T-helper 9 cell (primary cell): ENCODE results near the gene SLC12A8.

Source experiments
- DNase-seq: peaks from one replicate; pipeline ENCODE4 v3.0.0-alpha.2; 2020

SLC12A8 gene

DNA sequence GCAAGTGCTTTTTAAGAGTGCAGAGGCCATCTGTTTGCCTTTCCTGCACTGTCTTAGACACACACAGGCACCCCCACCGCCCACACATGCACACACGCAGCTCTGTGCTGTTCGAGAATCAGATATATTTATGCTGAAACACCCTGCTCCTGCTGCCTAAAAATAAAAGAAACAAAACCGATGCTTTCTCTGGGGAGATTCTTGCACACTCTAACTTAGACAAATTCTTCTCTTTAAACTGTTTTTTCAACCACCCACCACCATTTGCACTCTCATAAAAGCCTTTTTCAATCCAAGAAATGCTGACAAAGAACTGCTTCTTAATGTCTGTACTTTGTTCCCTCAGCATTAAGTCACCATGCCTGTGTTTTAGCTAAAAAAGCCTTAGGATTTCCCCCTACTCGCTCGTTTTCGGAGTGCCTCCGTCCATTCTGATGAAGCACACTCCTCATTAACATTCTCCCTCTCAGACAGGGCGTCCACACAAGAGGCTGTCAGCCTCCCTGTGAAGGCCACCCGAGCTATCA lies 26.2 kb downstream of the SLC12A8 start:
- no peak for DNase-seq

GRCh38 chr3:125185805-125186204 lies 26.7 kb downstream of the SLC12A8 start:
- DNase-seq, result no peak

- no peak for DNase-seq
These were observed 32.7 kb downstream of the SLC12A8 start for GRCh38 chr3:125179884-125180240.

- no peak for DNase-seq
These were observed 33.2 kb downstream of the SLC12A8 start for GRCh38 chr3:125179143-125179883.

GRCh38 chr3:125177746-125178145 lies 34.8 kb downstream of the SLC12A8 start:
- no peak for DNase-seq

- no peak for DNase-seq
These were observed 37.1 kb downstream of the SLC12A8 start for GRCh38 chr3:125175295-125176078.

GRCh38 chr3:125172346-125172745 lies 40.2 kb downstream of the SLC12A8 start:
- DNase-seq, result no peak

DNA sequence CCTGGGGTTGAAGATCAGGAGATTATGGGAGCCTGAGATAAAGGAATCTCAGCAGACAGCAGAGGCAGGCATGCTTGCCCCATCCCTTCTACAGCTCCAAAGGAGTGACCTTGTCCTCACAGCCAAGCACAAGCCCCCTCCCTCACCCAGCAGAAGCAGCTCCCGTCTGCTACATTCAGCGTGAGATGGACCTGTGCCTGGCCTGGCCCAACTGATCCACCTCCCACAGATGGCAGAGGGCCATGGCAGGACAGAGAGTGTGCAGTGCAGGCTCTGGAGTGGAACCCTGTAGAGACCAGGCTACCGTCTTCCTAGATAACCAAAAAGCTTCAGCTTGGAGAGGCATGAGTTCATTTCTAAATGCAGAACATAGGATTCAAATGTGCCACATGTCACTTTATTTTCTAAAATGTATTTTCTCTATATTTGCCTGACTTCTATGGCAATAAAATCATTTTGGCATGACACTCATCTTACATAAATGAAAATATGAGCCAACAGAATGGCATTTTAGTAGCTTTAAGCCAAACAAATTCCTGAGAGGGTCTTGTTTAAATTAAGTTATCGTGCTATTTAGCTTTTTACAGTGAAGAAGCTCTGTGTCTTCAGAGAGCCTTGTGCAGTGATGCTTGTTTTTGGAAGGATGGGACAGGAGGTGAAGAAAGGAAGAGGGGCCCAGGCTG lies 43.7 kb downstream of the SLC12A8 start:
- DNase-seq, result no peak

DNA sequence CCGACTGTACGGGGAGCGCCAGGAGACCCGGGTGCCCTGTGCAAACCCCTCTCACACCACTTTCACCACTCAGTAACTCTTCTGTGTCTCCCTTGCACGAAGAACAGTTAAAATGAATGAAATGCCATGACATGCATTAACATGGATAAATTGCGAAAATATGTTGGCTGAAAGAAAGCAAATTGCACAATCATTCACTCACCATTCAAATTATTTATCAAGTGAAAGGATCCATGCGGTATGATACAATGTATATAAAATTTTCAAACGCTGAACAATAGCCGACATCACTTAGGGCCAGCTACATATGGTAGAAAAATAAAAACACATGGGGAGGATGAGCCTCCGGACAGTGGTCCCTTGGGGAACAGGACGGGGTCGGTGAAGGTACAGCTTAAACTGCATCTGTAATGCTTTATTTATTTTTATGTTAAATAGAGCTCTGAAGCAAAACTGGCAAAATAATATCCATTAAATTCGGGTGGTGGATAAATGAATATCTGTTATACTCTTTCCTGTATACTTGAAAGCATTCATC lies 45.9 kb downstream of the SLC12A8 start:
- no peak for DNase-seq

DNA sequence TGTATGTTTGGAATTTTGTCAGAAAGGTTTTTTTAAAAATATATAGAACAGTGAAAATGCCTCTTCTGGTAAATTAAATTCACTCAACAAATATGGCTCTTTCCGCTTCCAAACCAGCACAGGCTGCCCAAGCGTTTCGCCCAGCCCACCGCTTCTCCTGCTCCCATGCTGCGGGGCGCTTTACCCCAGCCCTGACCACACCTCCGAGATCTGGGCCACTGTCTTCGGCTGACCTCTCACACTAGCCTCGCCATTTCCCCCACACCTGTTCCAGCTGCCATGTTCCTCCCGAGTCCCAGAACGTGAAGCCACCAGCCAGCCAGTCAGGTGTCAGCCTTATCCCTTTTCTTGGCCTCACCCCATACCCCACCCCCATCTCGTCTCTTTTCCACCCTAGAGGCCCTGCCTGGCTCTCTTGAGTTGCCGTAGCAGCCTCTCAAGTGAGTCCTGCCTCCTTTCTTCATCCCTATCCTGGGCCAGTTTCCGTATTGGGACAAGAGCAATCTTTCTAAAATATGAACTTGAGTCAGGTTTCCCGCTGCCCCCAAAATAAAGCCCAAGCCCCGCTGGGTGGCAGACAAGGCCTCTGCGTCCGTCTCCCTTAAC lies 46.5 kb downstream of the SLC12A8 start:
- DNase-seq, result no peak

DNA sequence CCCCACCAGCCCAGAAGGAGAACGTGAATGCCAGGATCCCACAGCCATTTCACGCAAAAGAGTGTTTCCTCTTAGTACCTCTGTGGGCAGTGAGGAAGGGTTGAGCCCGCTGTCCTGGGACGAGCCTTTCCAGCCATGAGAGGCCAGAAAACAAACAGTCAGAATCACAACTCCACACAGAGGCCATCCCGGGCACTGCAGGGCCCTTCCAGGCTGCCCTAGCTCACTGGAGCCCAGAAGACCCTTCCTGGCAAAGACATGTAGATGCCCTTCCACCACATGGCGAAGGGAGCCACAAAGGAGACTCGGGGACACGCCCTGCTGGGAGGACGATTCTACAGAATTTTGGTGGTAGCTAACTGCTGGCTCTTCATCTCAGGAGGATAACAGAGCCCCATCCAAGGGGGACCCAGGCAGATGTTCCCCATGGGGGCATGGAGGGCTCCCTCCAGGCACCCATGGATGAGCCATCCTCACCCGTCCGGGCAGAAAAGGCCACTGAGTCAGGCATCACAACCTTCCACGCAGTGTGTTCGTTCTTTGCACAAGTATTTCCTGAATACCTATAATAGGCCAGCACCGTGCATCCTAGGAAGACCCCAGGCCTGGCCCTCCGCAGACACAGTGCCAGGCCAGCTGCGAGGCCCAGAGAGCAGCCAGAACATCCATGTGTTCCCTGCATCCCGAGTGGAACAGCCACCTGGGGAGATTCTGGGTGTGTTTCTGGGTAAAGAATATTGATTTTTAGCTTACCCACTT lies 47.2 kb downstream of the SLC12A8 start:
- no peak for DNase-seq

DNA sequence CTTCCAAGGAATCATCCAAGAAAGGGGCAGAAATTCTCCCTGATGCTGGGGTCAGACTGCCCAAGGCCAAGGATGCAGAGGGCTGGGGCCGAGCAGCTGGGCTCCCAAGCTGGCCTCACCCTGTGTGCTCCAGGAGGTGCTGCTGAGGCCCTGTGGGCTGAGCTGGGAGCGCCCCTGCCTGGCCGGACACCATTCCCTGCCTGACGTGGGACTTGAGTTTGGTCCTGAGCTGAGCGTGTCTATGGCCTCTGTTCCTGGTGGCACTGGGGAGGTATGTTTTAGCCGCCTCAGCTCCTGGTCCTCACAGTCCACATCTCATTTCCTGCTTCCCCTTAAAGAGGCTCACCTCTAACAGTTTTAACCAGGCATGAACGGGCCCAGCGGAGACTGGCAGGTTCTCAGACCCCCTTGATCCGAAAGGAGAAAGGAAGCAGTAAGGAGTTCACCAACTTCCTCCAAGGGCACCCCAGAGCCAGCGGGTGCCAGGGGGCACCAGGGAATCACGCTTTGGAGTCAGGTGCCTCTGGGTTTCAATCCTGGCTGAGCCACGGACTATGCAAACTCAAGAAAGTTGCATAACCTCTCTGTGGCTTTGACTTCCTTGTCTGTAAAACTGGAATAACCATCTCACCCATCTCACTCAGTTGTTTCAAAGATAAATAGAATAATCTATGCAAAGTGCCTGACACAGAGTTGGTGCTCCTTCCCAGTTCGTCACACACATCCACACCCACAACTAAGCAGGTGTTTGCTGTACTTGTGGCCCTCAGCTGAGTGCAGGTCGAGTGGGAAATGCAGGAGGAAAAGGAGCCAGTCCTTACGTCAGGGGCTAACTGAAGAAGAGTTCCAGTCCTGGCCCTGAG lies 48.6 kb downstream of the SLC12A8 start:
- no peak for DNase-seq

- no peak for DNase-seq
These were observed 50.8 kb downstream of the SLC12A8 start for GRCh38 chr3:125161607-125162219.

DNA sequence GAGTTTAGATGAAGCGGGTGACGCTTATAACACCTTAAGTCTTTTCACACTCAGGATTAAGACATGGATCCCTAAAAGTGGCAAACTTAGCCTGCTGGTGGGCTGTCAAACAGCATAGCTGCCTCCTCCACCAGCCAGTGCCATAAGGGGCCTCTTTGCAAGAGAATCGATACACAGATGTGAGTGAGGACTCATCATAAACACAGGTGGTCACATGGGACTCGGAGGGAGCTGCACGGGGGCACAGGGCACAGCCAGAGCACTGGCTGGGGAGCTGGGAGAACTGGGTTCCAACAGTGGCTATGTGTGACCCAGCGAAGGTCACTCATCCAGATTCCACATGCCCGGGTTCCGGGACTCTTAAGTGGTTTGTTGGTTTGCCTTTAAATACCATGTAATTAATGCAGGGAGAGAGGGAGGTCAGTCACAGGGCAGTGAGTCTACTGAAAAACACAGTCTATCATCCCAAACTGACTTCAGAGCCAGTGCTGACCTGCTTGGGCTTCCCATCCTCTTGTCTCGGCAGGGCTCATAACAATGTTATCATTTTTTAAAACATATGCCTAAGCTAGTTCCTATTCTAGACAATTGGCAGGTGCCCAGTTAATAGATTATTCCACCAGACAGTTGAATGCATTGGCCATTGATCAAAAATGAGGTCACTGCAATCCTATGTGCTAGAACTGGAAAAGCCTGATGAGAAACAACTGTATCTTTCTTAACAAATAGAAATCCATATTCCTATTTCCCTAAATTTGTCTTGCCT lies 51.8 kb downstream of the SLC12A8 start:
- DNase-seq, result no peak

- no peak for DNase-seq
These were observed 55.4 kb downstream of the SLC12A8 start for GRCh38 chr3:125157183-125157582.

GRCh38 chr3:125156456-125156855 lies 56.1 kb downstream of the SLC12A8 start:
- no peak for DNase-seq

DNA sequence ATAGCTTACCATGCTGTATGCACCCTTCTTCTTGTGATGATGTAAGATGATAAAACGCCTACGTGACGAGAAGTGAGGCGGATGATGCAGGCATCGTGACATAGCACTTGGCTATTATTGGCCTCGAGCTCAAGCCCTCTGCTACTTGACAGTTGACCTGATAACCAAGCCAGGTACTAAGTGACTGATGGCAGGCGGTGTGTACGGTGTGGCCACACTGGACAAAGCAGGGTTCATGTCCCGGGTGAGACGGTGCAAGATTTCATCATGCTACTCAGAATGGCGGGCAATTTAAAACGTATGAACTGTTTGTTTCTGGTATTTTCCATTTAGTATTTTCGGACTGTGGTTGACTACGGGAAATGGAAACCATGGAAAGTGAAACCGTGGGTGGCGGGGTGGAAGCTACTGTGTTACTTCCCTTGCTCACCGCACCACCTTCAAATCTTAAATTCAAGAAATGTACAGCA lies 57.7 kb downstream of the SLC12A8 start:
- no peak for DNase-seq

DNA sequence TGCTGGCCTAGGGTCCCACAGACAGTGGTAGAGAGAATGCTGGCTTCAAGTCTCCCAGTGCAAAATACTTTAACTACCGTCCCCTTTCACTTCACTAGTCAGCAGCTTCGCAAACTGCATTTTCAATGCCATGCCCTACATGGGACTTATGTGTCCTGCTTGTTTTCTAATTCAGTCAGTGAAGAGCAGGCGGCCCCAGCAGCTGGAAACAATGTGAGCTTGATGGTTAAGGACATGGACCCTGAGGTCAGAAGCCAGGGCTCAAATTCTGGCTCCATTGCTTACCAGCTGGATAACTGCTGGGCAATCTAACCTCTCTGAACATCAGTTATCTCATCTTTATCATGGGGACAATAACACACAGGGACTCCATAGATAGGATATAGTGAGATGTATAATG lies 58.4 kb downstream of the SLC12A8 start:
- DNase-seq, result no peak

DNA sequence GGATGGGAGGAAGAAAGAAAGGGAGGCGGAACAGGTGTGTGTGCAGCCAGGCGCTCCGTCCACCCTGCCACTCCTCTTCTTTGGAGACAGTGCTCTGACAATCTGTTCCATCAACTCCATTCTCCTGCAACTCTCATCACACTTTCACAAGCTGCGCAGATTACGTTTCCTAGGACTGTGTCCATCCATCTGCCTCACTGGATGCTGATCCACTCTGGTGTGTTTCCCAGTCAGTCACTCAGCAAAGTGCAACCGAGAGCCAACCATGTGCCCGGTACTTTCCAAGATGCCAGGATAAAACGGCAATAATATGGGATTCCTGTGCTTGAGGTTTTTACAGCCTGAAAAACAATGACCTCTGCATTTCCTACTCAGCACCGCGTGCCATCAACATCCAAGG lies 59.6 kb downstream of the SLC12A8 start:
- DNase-seq, result no peak

DNA sequence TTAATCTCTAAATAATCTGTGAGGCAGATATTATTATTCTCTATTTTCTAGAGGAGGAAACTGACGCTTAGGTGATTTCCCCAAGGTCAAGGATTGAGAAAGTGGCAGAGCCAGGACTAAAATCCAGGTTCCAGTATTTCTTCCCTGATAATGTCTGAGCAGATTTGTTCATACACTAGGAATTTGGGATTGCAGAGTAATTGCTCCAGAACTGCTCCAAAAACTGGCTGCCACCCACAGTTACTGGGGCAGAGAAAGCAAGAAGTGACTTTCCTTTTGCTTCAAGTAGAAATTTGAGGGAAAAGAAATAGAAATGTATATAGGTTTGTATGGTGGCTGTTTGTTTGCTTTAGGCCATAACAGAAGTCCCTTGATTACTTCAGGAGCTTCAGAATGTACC lies 60.6 kb downstream of the SLC12A8 start:
- DNase-seq, result no peak
